Parathyroid adenoma (tissue), 2 donors: Measurements from ENCODE around the gene SCYGR4.
"Not testable (repeated sequence)": the region's sequence is repeated elsewhere in the genome, so short reads cannot be mapped to it uniquely, and the experiment has no call there.

Experiments
- H2AFZ ChIP-seq: fragments of 300-600 bp; sonication (generic); one replicate; pipeline ENCODE4 v1.7.0; 2017; ENCODE audit warnings: antibody characterized with exemption, mild to moderate bottlenecking
- H3K27ac ChIP-seq: fragments of 300-600 bp; sonication (generic); one replicate; pipeline ENCODE4 v1.7.0; 2017
- H3K27me3 ChIP-seq: fragments of 300-600 bp; sonication (generic); one replicate; pipeline ENCODE4 v1.7.0; 2017; ENCODE audit warnings: low read length; ENCODE audit not compliant: control insufficient read depth, insufficient read depth
- H3K36me3 ChIP-seq: fragments of 300-600 bp; sonication (generic); one replicate; pipeline ENCODE4 v1.7.0; 2017; ENCODE audit warnings: low read length; ENCODE audit not compliant: control insufficient read depth, insufficient read depth
- H3K4me1 ChIP-seq: fragments of 300-600 bp; sonication (generic); one replicate; pipeline ENCODE4 v1.7.0; 2017; ENCODE audit warnings: control low read depth
- H3K4me2 ChIP-seq: fragments of 300-600 bp; sonication (generic); one replicate; pipeline ENCODE4 v1.7.0; 2017; ENCODE audit warnings: low read length
- H3K4me3 ChIP-seq: fragments of 300-600 bp; sonication (generic); one replicate; pipeline ENCODE4 v1.7.0; 2017; ENCODE audit warnings: low read depth, low read length
- H3K79me2 ChIP-seq: fragments of 300-600 bp; sonication (generic); one replicate; pipeline ENCODE4 v1.7.0; 2017; ENCODE audit warnings: control low read depth
- H3K9ac ChIP-seq: fragments of 300-600 bp; sonication (generic); one replicate; pipeline ENCODE4 v1.7.0; 2017; ENCODE audit warnings: mild to moderate bottlenecking
- H3K9me3 ChIP-seq: fragments of 300-600 bp; sonication (generic); one replicate; pipeline ENCODE4 v1.7.0; 2017; ENCODE audit warnings: low read length; ENCODE audit not compliant: control insufficient read depth
- TF ChIP-seq, protein P1 (sequence below): fragments of 300-600 bp; sonication (generic); IDR thresholded peaks from one replicate; pipeline ENCODE4 v1.7.0; 2017; ENCODE audit warnings: antibody characterized with exemption, mild to moderate bottlenecking
- donor health status: primary hyperparathyroidism.

The SCYGR4 gene

DNA sequence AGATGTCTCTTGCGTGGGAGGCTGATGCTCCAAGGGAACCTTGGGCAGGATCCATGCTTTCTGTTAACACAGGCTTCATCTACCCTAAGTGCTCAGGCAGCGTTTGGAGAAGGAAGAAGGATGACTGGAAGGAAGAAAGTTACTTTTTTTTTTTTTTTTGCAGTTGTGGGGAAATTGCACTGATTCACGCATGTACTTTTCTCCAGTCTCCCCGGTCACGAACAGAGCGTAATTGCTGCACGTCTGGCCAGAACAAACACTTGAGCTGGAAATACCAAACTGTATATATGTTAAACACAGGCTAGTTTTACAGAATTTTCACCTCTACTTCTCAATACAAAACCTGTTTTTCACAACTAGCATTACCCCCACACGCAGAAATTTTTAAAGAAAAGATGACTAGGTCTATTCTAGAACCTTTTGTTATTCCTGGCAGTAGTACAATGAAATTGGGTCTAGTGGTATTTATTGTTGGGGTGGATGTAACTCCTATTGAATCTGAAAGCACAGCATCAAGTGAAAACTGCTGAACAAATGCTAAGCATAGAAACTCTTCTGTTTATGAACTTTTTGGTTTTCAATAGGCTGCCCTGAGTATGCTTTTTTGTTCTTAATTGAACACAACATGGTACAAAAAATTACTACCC lies 40.0 kb downstream of the SCYGR4 start:
- TF ChIP-seq, protein P1, sequence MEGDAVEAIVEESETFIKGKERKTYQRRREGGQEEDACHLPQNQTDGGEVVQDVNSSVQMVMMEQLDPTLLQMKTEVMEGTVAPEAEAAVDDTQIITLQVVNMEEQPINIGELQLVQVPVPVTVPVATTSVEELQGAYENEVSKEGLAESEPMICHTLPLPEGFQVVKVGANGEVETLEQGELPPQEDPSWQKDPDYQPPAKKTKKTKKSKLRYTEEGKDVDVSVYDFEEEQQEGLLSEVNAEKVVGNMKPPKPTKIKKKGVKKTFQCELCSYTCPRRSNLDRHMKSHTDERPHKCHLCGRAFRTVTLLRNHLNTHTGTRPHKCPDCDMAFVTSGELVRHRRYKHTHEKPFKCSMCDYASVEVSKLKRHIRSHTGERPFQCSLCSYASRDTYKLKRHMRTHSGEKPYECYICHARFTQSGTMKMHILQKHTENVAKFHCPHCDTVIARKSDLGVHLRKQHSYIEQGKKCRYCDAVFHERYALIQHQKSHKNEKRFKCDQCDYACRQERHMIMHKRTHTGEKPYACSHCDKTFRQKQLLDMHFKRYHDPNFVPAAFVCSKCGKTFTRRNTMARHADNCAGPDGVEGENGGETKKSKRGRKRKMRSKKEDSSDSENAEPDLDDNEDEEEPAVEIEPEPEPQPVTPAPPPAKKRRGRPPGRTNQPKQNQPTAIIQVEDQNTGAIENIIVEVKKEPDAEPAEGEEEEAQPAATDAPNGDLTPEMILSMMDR, result no peak
- no peaks in the 10 kb centered on the region for H3K27me3 ChIP-seq
- no peaks in the 10 kb centered on the region for H3K9me3 ChIP-seq
- H3K79me2 ChIP-seq, result no peaks in the 10 kb centered on the region
- no peaks in the 10 kb centered on the region for H3K4me1 ChIP-seq
- no peak overlapping the region for H3K27ac ChIP-seq
- H3K9ac ChIP-seq, result no peak overlapping the region
- no peaks in the 10 kb centered on the region for H3K36me3 ChIP-seq
- no peak overlapping the region for H2AFZ ChIP-seq
- no peak overlapping the region for H3K4me3 ChIP-seq
- no peak overlapping the region for H3K4me2 ChIP-seq

DNA sequence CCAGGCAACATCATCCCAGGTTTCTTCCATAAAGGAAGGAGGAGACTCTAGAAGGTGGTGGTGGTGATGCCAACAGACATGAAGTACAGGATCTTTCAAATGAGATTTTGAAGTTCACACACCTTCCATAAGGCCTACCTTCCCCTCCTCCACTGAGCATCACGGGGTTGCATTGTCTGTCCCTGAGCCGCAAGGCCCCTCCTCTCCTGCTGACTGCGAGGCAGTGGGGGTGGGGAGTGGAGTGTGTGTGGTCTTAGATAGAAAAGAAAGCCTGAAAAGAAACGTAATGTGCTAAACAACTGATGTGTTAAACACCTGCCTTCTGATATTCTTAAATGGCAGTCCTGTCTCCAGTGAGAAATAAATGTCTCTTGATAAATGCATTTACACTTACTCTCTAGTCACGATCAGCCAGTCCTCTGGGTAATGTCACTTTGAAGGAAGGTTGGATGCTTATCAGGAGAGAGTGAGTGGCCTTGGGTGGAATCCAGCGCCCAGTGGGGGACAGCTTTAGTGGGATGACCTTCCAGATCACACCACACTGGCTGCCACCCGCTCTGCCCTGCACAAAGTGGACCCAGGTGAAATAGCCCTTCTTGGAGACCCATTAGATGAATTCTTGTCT lies 43.8 kb downstream of the SCYGR4 start:
- TF ChIP-seq, protein P1, result no peak
- no peaks in the 10 kb centered on the region for H3K9me3 ChIP-seq
- H3K36me3 ChIP-seq, result no peaks in the 10 kb centered on the region
- no peaks in the 10 kb centered on the region for H3K4me1 ChIP-seq
- H3K4me3 ChIP-seq, result no peak overlapping the region
- no peak overlapping the region for H2AFZ ChIP-seq
- H3K27me3 ChIP-seq, result no peaks in the 10 kb centered on the region
- H3K9ac ChIP-seq, result no peak overlapping the region
- H3K27ac ChIP-seq, result no peak overlapping the region
- no peak overlapping the region for H3K4me2 ChIP-seq
- H3K79me2 ChIP-seq, result no peaks in the 10 kb centered on the region

DNA sequence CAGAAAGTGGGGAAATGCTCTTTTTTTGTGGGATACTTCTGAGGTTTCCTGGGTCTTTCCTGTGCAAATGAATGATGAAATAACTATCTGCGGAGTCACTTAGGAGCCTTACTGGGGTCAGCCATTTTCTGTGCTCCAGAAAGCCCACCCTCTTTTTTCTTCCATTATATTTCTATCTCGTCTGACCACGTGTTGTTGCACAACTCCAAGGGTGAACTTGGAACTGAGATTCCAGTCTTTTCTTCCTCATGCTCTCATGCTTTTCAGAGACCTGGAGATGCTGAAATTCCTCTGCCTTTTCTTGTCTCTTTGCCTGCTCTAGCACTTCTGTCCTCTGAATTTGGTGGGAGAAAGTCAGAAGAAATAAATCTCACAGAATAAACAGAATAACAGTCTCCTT lies 44.5 kb downstream of the SCYGR4 start:
- TF ChIP-seq, protein P1, result no peak
- no peak overlapping the region for H3K27ac ChIP-seq
- no peaks in the 10 kb centered on the region for H3K27me3 ChIP-seq
- H2AFZ ChIP-seq, result no peak overlapping the region
- H3K4me2 ChIP-seq, result no peak overlapping the region
- H3K79me2 ChIP-seq, result no peaks in the 10 kb centered on the region
- no peaks in the 10 kb centered on the region for H3K4me1 ChIP-seq
- no peaks in the 10 kb centered on the region for H3K9me3 ChIP-seq
- no peak overlapping the region for H3K9ac ChIP-seq
- H3K4me3 ChIP-seq, result no peak overlapping the region
- H3K36me3 ChIP-seq, result no peaks in the 10 kb centered on the region

DNA sequence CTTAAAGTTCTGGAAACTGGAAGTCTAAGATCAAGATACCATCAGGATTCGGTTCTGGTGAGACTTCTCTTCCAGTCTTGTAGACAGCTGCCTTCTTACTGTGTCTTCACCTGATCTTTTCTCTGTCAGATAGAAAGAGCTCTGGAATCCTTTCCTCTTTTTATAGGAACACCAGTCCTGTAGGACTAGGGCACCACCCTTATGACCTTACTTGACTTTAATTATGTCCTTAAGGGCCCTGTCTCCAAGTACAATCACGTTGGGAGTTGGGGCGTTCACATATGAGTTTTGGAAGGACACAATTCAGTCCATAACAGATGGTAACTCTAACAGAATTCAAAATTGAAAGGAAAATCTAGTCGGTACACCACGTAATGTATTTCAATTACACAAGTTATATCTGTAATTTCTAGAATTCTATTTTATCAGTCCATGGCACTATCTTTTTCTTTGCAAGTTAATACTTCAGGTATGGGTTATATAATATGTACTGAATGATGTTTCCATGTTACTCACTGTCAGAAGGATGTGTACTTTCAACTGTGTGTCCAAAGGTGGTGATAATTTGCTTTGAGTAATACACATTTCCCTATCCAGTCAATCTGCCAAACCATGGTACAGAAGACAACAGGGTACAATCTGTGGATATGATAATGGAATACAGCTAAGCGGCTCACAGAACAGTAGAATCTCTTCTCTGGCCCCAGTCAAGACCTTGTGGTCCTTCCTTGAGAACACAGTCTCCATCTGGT lies 48.1 kb downstream of the SCYGR4 start:
- Histone ChIP-seq H3K9me3 (no peaks in the 10 kb centered on the region), H3K27ac (no peak overlapping the region), H3K27me3 (no peaks in the 10 kb centered on the region), H3K9ac (no peak overlapping the region), H3K4me2 (no peak overlapping the region), H3K79me2 (no peaks in the 10 kb centered on the region), H3K4me3 (no peak overlapping the region), H3K36me3 (no peaks in the 10 kb centered on the region), H3K4me1 (no peaks in the 10 kb centered on the region), H2AFZ (no peak overlapping the region)
- TF ChIP-seq, protein P1, result no peak

DNA sequence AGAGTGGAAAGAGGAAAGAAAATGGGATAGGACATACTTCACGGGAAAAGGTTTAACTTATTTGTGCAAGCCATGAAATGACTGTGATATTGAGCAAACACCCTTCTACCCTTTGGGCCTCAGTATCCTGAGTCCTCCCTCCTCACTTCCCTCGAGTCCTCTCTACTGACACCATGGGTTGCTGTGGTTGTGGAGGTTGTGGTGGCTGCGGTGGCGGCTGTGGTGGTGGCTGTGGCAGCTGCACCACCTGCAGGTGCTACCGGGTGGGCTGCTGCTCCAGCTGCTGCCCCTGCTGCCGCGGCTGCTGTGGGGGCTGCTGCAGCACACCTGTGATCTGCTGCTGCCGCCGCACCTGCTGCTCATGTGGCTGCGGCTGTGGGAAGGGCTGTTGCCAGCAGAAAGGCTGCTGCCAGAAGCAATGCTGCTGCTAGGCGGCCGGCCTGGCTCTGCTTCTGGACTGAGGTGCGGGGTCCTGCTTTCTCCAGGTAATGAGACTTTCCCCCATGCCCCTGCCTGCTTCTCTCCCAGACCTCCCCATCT lies 49.4 kb downstream of the SCYGR4 start, which contains the start of gene SCYGR5:
Gene SCYGR5, plus strand, starts transcription at position 174 of the 540 bp plus-strand sequence. Its CDS starts 0 bp downstream, at position 174.
- not testable (repeated sequence) for H2AFZ ChIP-seq, H3K4me3 ChIP-seq, H3K79me2 ChIP-seq, H3K27me3 ChIP-seq, H3K4me2 ChIP-seq, H3K9me3 ChIP-seq, H3K36me3 ChIP-seq, H3K4me1 ChIP-seq, H3K27ac ChIP-seq, H3K9ac ChIP-seq
